ENCODE measurements around the gene TPMT.

DNA sequence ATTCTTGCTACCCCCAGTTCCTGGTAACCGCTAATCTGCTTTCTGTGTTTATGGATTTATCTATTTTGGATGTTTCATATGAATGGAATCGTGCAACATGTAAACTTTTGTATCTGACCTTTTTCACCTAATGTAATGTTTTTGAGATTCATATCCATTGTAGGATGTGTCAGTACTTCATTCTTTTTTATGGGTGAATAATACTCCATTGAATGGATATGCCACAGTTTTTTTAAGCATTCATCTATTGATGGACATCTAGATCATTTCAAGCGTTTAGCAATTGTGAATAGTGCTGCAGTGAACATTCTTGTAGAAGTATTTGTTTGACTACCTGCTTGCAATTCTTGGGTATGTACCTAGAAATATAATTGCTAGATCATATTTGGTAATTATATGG is 13.4 kb upstream of the TPMT start:
- TF ChIP-seq, protein P1, sequence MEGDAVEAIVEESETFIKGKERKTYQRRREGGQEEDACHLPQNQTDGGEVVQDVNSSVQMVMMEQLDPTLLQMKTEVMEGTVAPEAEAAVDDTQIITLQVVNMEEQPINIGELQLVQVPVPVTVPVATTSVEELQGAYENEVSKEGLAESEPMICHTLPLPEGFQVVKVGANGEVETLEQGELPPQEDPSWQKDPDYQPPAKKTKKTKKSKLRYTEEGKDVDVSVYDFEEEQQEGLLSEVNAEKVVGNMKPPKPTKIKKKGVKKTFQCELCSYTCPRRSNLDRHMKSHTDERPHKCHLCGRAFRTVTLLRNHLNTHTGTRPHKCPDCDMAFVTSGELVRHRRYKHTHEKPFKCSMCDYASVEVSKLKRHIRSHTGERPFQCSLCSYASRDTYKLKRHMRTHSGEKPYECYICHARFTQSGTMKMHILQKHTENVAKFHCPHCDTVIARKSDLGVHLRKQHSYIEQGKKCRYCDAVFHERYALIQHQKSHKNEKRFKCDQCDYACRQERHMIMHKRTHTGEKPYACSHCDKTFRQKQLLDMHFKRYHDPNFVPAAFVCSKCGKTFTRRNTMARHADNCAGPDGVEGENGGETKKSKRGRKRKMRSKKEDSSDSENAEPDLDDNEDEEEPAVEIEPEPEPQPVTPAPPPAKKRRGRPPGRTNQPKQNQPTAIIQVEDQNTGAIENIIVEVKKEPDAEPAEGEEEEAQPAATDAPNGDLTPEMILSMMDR (conservative IDR thresholded peaks at IDR 0.05), result no peak
- no peak for TF ChIP-seq EZH2 (IDR thresholded peaks at IDR 0.05; ENCODE audit: low read depth)

All from PC-9 (cell line).